Stimulated activated CD4-positive, alpha-beta T cell treated with anti-CD3 and anti-CD28 coated beads, Interleukin-15, amount 100 ng/mL, for 24 hours (primary cell): ENCODE data around the gene GDF2.

ENCODE experiments used
- DNase-seq: peaks from one replicate; pipeline ENCODE4 v3.0.0-alpha.2; 2020

Gene GDF2

GRCh38 chr10:47314416-47314970, 7.8 kb upstream of the GDF2 start:
- no peak for DNase-seq

DNA sequence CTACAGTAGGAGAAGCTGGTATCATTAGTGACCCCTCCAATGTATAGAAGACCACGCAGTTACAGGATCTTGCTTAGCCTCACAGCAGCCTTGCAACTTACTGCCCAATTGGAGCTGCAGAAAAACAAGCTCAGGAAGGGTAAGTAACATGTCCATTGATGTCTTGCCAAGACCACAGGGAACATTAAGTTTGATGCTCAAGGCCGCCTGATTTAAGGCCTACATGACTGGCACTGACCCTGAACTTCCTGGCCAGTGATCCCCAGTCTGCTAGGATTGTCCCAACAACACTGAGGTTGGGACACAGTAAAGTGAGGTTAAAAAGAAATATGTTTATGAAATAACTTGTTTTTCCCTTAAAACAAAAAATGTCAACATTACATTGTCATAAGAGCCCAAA, 6.8 kb upstream of the GDF2 start:
- no peak for DNase-seq

- DNase-seq, result no peak
These were observed 6.1 kb upstream of the GDF2 start for GRCh38 chr10:47316131-47316530.

DNA sequence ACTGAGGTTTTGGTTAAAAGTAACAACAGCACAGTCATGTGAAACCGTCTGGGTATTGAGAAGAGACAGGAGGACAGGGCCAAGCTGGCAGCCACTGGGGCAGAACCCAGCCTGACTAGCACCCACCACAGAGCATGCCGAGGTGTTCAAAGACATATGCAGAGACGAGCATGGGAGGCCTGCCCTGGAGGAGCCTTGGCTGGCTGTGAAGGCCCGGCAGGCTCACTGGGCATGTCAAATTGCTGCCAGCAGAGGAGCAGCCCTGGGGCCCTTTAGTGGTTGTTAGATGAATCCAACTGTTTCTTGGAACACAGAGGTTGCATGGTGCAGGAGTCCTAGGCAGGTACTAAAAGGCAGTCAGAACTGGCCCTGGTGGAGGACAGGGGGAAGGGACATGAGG, 5.0 kb upstream of the GDF2 start:
- no peak for DNase-seq

- DNase-seq, result no peak
These were observed 3.5 kb upstream of the GDF2 start for GRCh38 chr10:47318706-47319105.

GRCh38 chr10:47319784-47320183, 2.5 kb upstream of the GDF2 start:
- DNase-seq, result no peak

GRCh38 chr10:47320812-47321211, 1.4 kb upstream of the GDF2 start:
- DNase-seq, result no peak

DNA sequence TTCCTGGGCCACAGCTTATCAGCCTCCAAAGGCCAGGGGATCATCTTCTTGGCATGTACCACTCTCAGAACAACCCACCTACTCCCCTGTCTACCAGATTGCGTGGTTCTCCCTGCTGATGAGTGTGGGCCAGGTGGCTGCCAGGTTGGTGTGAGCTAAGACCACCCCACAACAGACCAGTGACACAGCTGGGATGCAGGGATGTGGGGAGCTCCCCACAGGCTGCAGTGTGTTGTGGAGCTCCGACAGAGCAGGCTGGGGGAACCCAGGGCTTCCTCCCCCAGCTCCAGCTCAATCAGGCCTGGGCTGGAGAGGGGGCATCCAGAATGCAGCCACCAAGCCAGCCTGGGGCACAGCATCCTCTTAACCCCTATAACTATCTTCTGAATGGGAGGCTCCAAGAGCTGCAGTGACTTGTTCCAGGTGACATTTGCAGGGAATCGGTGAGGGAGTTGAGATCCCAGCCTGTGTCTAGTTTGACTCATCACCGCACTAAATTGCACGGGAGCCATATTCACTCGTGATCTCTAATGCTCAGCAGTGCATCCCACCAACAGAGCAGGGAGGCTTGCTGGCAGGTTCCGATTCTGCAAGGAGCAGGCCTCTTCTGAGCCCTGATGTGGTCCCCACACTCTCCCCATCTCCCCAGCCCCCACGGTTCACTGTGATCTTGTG, 596 bp upstream of the GDF2 start:
- DNase-seq, result no peak

DNA sequence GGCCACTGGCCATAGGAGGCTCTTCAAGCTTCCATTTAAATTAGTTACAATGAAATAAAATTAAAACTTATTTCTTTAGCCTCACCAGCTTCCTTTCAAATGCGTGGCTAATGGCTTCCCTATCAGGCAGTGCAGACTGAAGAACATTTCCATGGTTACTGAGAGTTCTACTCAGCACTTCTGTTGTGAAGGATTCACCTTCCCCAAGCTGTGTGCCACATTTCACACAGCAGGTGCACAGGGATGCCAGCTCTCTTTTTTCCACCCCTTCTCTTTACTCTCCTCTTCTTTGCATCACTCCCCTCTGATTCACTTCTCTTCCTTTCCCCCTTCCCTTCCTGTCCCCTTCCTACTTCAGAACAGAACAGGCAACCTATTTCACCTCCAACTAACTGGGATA, 833 bp downstream of the GDF2 start:
- no peak for DNase-seq

- DNase-seq, result no peak
These were observed 1.5 kb downstream of the GDF2 start for GRCh38 chr10:47323636-47324296.

DNA sequence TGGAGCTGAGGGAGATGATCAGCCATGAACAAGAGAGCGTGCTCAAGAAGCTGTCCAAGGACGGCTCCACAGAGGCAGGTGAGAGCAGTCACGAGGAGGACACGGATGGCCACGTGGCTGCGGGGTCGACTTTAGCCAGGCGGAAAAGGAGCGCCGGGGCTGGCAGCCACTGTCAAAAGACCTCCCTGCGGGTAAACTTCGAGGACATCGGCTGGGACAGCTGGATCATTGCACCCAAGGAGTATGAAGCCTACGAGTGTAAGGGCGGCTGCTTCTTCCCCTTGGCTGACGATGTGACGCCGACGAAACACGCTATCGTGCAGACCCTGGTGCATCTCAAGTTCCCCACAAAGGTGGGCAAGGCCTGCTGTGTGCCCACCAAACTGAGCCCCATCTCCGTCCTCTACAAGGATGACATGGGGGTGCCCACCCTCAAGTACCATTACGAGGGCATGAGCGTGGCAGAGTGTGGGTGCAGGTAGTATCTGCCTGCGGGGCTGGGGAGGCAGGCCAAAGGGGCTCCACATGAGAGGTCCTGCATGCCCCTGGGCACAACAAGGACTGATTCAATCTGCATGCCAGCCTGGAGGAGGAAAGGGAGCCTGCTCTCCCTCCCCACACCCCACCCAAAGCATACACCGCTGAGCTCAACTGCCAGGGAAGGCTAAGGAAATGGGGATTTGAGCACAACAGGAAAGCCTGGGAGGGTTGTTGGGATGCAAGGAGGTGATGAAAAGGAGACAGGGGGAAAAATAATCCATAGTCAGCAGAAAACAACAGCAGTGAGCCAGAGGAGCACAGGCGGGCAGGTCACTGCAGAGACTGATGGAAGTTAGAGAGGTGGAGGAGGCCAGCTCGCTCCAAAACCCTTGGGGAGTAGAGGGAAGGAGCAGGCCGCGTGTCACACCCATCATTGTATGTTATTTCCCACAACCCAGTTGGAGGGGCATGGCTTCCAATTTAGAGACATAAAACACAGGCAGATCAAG, 3.3 kb downstream of the GDF2 start:
- DNase-seq, result no peak

DNA sequence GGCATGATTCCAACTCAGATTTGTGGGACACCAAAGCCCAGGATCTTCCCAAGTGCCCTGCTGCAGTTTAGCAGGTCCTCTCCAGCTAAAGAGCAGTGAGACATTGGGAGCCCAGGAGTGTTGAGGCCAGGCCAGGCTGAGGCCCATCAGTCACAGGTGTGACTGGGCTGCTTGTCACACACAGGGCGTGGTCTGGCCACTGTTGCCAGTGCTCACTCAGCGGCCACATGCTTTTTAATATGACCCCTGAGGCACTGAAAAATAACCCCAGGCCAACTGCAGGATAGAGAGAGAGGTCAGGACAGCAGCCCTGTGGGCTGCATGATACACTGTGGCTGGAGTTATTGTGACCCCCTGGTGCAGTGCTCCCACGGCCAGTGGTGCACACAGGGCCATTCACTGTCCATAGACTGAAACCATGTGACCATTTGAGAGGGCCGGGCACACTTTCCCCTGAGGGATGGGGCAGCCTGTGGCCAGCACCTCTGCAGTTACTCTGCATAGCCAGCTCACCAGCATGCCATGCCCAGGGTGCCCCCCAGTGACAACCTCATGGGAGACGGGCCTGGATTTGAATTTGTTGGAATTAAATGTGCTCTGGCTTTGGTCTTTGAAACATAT, 4.2 kb downstream of the GDF2 start:
- DNase-seq, result no peak

- no peak for DNase-seq
These were observed 4.7 kb downstream of the GDF2 start for GRCh38 chr10:47326927-47327330.

DNA sequence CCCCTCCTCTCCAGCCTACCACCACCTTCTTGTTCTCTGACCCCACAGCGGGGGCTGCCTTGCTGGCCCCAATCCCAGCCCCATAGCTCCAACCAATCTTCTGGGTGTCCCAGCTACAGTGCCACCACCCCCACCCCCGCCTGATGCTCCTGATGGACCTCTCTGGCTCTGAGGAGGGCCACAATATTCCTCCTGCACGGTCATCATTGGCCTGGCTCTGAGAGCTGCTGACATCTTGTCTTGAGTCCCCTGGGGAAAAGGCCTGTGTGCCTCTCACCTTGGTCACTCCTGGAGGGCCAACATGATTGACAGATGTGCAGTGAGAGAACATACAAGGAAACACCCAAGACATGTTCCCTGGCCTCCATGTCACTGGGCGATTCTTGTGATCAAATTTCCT, 7.6 kb downstream of the GDF2 start:
- no peak for DNase-seq

- no peak for DNase-seq
These were observed 8.1 kb downstream of the GDF2 start for GRCh38 chr10:47330366-47330765.

GRCh38 chr10:47330804-47331203, 8.6 kb downstream of the GDF2 start:
- no peak for DNase-seq

DNA sequence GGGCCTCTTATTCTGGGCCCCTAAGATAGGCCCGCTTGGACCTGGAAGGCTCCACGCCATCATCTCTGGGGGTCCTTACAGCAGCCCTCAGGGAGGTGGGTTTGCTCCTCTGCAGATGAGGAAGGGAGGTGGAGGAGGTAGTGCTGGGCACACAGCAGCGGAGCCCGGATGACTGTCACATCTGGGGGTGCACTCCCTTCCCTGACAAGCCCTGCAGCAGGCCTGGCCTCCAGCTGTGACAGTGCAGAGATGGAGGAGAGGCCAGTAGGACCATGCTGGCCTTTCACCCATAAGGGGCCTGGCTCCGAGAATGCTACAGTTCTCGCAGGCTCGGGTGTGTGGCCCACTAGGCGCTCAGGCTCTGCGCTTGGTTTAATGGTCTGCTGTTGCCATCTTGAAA, 9.2 kb downstream of the GDF2 start:
- DNase-seq, result no peak

- no peak for DNase-seq
These were observed 9.7 kb downstream of the GDF2 start for GRCh38 chr10:47331954-47332353.

DNA sequence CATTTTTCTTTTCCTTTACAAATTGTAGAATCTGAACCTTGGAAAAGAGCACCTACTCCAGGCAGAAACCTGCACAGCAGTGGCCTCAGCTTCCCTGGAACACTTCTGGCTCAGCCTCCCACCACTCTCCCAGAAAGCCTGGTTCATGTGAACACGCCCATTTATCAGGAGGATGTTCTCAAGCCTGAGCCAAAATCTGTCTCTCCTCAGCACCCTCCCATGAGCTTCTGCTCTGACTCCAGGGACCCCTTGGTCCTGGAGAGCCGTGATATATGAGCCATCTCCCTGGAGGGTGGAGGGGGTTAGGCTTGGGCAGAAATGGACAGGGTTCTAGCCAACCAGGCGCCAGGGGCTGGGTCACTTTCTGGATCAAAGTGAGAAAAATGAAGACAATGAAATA, 10.1 kb downstream of the GDF2 start:
- no peak for DNase-seq

GRCh38 chr10:47332946-47333345, 10.7 kb downstream of the GDF2 start:
- no peak for DNase-seq

- no peak for DNase-seq
These were observed 11.3 kb downstream of the GDF2 start for GRCh38 chr10:47333532-47333931.

- no peak for DNase-seq
These were observed 12.4 kb downstream of the GDF2 start for GRCh38 chr10:47334466-47335295.
